Mucosa of rectum (tissue), 2 donors: ENCODE measurements around the gene POLR2I.
A peak's percentile ranks its signal among the peaks of the same experiment; 100 is the strongest.
"Not testable (repeated sequence)": the region's sequence is repeated elsewhere in the genome, so short reads cannot be mapped to it uniquely, and the experiment has no call there.

Experiments
- H3K27ac ChIP-seq, 2 donors: one replicate each; pipeline ENCODE4 v1.7.0; 2013; ENCODE audit warnings: inconsistent platforms in 2 of 2, low read depth in 2 of 2, low read length in 2 of 2
- H3K27me3 ChIP-seq, 2 donors: one replicate each; pipeline ENCODE4 v1.7.0; 2013; ENCODE audit warnings: low read length in 2 of 2; ENCODE audit not compliant: control insufficient read depth in 2 of 2, insufficient read depth in 2 of 2
- H3K36me3 ChIP-seq, 2 donors: one replicate each; pipeline ENCODE4 v1.7.0; 2013; ENCODE audit warnings: low read length in 2 of 2; ENCODE audit not compliant: control insufficient read depth in 2 of 2, insufficient read depth in 2 of 2
- H3K4me1 ChIP-seq, 2 donors: one replicate each; pipeline ENCODE4 v1.7.0; 2013; ENCODE audit warnings: low read length in 2 of 2, mild to moderate bottlenecking in 1 of 2; ENCODE audit not compliant: control insufficient read depth in 2 of 2, insufficient read depth in 2 of 2
- H3K4me3 ChIP-seq, 2 donors: one replicate each; pipeline ENCODE4 v1.7.0; 2013; ENCODE audit warnings: low read length in 2 of 2
- H3K9ac ChIP-seq, 2 donors: one replicate each; pipeline ENCODE4 v1.7.0; 2013; ENCODE audit warnings: low read length in 2 of 2, low read depth in 1 of 2, mild to moderate bottlenecking in 1 of 2
- H3K9me3 ChIP-seq, 2 donors: one replicate each; pipeline ENCODE4 v1.7.0; 2013; ENCODE audit warnings: low read length in 2 of 2; ENCODE audit not compliant: control insufficient read depth in 2 of 2
- donor health status: healthy.
- donor health status: Normal muscosa, but diverticular disease.

POLR2I gene

DNA sequence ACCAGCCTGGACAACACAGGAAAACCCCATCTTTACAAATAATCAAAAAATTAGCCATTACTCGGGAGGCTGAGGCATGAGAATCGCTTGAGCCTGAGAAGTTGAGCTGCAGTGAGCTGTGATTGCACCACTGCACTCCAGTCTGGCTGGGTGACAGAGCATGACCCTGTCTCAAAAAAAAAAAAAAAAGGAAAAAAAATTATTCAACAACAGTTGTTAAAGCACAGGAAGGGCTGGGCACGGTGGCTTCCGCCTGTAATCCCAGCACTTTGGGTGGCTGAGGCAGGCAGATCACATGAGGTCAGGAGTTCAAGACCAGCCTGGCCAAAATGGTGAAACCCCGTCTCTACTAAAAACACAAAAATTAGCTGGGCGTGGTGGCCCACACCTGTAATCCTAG lies 16.5 kb upstream of the POLR2I start:
- H3K27me3 ChIP-seq, H3K36me3 ChIP-seq, H3K4me3 ChIP-seq, H3K27ac ChIP-seq, H3K9me3 ChIP-seq, H3K9ac ChIP-seq: not testable (repeated sequence)
- H3K4me1 ChIP-seq = peaks cover 13 to 17% of the 10 kb centered on the region in 2 donors

DNA sequence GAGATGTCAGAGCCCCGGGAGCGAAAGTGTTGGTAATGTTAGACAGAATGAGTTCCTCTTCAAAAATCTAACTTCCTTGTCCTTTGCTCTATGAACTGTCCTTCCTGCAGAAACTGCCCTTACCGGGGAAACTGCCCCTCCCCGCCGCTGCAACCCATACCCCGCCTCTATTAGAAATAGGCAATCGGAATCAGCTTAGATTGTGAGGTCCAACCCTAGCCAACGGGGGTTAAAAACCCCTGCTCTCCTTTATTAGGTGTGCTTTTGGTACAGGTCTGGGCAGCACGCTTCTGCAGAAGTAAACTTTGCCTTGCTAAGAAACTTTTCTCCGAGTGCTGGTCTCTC lies 13.7 kb upstream of the POLR2I start:
- H3K9ac ChIP-seq = peak overlapping the region; percentile 77 to 82
- peaks cover 13 to 18% of the 10 kb centered on the region in 2 donors for H3K36me3 ChIP-seq
- peak overlapping the region; percentile 89 to 94 for H3K27ac ChIP-seq
- H3K4me3 ChIP-seq = peak overlapping the region; percentile 73 to 80
- H3K9me3 ChIP-seq = no peaks in the 10 kb centered on the region
- peaks cover 13 to 15% of the 10 kb centered on the region in 2 donors for H3K4me1 ChIP-seq
- no peaks in the 10 kb centered on the region for H3K27me3 ChIP-seq

DNA sequence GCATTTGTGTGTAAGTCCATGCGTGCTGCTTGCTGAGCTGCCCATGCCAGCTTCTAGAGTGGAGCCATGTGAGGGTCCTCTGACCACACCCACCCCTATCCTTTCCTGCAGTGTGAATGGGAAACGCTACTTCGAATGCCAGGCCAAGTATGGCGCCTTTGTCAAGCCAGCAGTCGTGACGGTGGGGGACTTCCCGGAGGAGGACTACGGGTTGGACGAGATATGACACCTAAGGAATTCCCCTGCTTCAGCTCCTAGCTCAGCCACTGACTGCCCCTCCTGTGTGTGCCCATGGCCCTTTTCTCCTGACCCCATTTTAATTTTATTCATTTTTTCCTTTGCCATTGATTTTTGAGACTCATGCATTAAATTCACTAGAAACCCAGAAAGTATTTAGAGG lies 10.9 kb upstream of the POLR2I start:
- H3K9me3 ChIP-seq = no peaks in the 10 kb centered on the region
- peaks cover 10% of the 10 kb centered on the region in 2 donors for H3K4me1 ChIP-seq
- peaks cover 25% of the 10 kb centered on the region in 2 donors for H3K36me3 ChIP-seq

DNA sequence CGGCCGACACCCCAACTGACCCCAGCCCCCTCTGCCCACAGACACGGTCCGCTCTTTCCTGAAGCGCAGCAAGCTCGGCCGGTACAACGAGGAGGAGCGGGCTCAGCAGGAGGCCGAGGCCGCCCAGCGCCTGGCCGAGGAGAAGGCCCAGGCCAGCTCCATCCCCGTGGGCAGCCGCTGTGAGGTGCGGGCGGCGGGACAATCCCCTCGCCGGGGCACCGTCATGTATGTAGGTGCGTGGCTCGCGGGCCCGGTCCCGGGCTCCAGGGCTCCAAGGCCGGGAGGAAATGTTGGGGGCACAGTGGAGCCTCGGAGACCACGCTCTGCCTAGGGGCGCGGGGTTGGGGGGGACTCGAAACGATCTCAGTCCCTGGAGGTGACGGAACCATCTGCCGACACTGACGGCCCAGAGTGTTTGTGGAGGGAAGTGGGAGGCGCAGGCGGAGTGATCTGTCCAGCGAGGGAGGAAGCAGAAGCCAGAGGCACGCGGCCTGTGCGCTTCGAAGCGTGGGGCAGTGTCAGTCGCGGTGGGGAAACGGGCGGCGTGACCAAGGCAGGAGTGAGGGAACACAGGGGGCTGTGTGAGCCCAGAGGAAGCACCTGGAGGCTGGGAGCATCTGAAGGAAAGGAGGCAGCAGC lies 6.9 kb upstream of the POLR2I start:
- no peak overlapping the region for H3K4me3 ChIP-seq
- peaks cover 29 to 31% of the 10 kb centered on the region in 2 donors for H3K36me3 ChIP-seq
- no peak overlapping the region for H3K9ac ChIP-seq
- no peaks in the 10 kb centered on the region for H3K27me3 ChIP-seq
- H3K27ac ChIP-seq = no peak overlapping the region
- H3K4me1 ChIP-seq = peaks cover 0 to 3% of the 10 kb centered on the region in 2 donors
- H3K9me3 ChIP-seq = no peaks in the 10 kb centered on the region

More for the DNA sequence above, 10.9 kb upstream of the POLR2I start:
- H3K9ac ChIP-seq = no peak overlapping the region
- no peaks in the 10 kb centered on the region for H3K27me3 ChIP-seq
- H3K4me3 ChIP-seq = no peak overlapping the region
- H3K27ac ChIP-seq = no peak overlapping the region

DNA sequence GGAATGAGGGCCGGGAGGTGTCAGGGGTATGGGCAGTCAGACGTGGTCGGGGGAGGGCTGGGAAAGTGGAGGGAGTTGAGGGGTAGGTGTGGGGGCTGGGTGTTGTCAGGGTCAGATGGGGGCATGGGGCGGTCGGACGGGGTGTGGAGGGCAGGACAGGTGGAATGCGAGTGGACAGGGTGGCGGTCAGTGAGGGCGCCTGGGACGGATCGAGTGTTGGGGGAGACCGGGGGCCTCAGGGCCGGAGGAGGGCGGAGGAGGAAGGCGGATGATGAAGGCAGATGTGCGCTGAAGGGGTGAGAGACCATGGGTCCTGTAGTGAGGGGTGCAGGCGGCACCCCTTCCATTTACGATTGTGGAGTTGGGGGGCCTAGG lies 6.3 kb upstream of the POLR2I start:
- Histone ChIP-seq H3K27ac (no peak overlapping the region), H3K9me3 (no peaks in the 10 kb centered on the region), H3K9ac (no peak overlapping the region), H3K27me3 (no peaks in the 10 kb centered on the region), H3K36me3 (peaks cover 29 to 31% of the 10 kb centered on the region in 2 donors), H3K4me1 (peaks cover 4 to 9% of the 10 kb centered on the region in 2 donors), H3K4me3 (no peak overlapping the region)

DNA sequence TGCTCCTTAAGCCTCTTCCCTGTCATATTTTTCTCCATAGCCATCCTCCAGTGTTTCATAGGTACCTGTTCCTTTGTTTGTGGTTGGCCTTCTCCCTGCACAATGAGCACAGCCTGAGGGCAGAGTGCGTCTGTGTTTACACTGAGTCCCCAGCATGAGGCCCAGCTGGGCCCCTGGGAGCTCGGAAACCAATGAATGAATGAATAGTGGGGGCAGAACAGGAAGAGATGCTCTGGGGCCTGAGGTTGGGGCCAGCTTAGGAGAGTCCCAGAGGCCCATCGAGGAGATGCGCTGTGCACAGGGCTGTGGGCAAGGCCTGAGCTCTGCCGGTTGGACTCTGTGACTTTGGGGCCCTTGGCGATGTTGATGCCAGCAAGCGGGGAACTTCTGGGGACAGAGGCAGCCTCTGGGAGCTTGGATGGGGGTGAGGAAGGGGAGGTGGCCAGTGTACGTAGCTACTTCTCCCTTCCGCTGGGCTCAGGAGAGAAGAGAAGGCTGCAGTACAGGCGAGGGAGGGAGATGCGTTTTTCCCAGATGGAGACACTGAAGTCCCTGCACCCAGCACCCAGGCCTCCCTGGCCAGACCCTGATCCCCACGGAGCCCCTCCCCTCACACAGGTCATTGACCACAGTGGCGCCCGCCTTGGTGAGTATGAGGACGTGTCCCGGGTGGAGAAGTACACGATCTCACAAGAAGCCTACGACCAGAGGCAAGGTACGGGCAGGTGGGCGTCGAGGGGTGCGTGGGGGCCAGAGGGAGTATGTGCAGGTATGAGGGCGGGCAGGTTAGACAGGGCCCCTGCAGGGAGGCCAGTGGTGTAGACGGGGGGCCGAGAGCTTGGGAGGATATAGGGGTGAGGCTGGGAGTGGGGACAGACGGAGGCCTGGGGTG lies 5.7 kb upstream of the POLR2I start:
- peaks cover 7 to 10% of the 10 kb centered on the region in 2 donors for H3K4me1 ChIP-seq
- no peak overlapping the region for H3K9ac ChIP-seq
- no peak overlapping the region for H3K27ac ChIP-seq
- no peaks in the 10 kb centered on the region for H3K9me3 ChIP-seq
- H3K4me3 ChIP-seq = no peak overlapping the region
- H3K27me3 ChIP-seq = no peaks in the 10 kb centered on the region
- H3K36me3 ChIP-seq = peaks cover 22 to 28% of the 10 kb centered on the region in 2 donors

DNA sequence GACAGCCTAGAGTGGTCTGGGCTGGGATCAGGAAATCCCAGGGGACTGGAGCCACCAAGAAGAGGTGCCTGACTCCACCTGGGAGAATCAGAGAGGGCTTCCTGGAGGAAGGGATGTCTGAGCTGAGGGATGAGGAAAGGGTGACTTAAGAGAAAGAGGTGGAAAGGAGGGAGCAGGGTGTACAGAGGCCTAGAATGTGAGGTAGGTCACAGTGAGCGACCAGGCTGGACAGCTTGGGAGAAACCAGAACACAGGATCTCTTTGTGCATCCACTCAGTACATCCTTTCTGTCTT lies 1.6 kb upstream of the POLR2I start:
- no peaks in the 10 kb centered on the region for H3K9me3 ChIP-seq
- peak overlapping the region; percentile 77 to 90 for H3K27ac ChIP-seq
- H3K4me1 ChIP-seq = peaks cover 16 to 22% of the 10 kb centered on the region in 2 donors
- peaks cover 6 to 23% of the 10 kb centered on the region in 2 donors for H3K36me3 ChIP-seq
- peak overlapping the region; percentile 71 to 87 for H3K4me3 ChIP-seq
- H3K9ac ChIP-seq = peak overlapping the region; percentile 20 to 82
- no peaks in the 10 kb centered on the region for H3K27me3 ChIP-seq

DNA sequence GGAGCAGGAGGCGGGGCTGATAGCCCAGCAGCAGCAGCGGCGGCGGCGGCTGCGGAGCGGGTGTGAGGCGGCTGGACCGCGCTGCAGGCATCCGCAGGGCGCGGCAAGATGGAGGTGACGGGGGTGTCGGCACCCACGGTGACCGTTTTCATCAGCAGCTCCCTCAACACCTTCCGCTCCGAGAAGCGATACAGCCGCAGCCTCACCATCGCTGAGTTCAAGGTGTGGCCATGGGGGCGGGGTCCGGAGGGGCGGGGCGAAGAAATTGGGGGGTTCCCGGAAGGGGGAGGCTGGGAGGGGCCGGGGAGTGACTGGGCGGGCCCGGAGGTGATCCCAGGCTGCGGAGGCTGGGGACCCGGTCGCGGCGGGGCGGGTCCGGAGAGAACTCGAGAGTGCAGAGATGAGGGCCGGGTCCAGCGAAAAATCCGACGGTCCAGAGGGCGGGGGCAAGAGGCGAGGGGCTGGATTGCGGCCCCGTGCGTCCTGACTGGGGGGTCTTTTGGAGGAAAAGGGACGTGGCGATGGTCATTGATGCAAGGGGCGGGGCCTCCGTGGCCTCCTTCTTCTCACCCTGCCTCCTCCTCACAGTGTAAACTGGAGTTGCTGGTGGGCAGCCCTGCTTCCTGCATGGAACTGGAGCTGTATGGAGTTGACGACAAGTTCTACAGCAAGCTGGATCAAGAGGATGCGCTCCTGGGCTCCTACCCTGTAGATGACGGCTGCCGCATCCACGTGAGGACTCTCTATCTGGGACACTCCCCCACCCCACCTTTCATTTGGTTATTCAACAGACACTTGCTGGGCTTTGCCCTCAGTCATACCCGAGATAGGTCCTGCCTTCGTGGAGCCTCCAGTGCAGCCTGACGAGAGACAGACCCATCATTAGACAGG lies 1.0 kb upstream of the POLR2I start, which contains the start of gene TBCB:
Gene TBCB, plus strand, starts transcription at position 16 of the 891 bp plus-strand sequence. Its CDS starts 93 bp downstream, at position 109.
- Histone ChIP-seq H3K4me1 (peaks cover 16 to 22% of the 10 kb centered on the region in 2 donors), H3K9me3 (no peaks in the 10 kb centered on the region), H3K4me3 (peak within 1 kb of the TSS; percentile 87 to 95), H3K36me3 (peaks cover 6 to 23% of the 10 kb centered on the region in 2 donors), H3K9ac (peak within 1 kb of the TSS; percentile 82 to 92), H3K27ac (peak within 1 kb of the TSS; percentile 77 to 90), H3K27me3 (no peaks in the 10 kb centered on the region)

DNA sequence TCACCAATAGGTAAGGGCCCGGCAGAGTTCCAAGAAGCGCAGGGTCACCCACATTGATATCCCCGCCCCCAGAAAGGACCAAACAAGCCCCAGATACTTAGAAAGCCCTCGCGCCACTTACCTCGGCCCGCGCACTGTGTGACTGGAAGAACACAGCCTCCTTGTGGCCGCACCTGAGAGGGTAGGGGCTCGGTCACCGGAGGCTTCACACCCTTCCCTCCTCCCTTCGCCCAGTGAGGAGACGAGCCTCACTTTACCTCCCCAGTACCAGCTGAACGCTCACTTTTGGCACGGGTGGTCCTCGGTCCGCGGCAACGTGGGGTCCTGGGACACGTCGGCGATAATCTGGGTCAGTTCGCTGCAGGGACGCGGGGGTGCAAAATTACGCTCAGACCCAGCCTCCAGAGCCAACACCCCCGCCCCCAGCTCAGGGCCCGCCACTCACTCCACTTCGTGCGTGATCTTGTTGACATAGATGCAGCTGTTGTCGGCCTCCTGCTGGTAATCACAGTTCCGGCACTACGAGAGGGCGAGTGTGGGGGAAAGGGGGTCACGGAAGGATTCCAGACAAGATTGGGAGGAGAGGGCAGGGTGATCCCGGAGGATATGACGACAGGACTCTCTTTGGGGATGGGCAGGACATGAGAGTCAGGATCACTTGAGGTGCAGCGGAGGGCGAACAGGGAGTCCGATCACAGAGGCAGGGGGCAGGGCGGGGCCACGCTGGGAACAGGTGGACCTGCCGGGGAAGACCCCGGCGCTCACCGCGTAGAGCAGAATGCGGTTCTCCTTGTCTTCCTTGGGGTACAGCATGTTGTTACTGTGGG lies 568 bp downstream of the POLR2I start:
- H3K4me1 ChIP-seq = peaks cover 16 to 22% of the 10 kb centered on the region in 2 donors
- peak overlapping the region; percentile 82 to 92 for H3K9ac ChIP-seq
- H3K9me3 ChIP-seq = no peaks in the 10 kb centered on the region
- H3K27me3 ChIP-seq = no peaks in the 10 kb centered on the region
- peaks cover 2 to 21% of the 10 kb centered on the region in 2 donors for H3K36me3 ChIP-seq
- peak overlapping the region; percentile 77 to 90 for H3K27ac ChIP-seq
- peak overlapping the region; percentile 87 to 95 for H3K4me3 ChIP-seq
